MV-4-11 (cell line): ENCODE results near the gene CDCA3.
A peak's percentile ranks its signal among the peaks of the same experiment; 100 is the strongest.

ENCODE experiments used
- DNase-seq: peaks from one replicate; lab custom pipeline; 2025; lab: John Stamatoyannopoulos, UW

The CDCA3 gene

DNA sequence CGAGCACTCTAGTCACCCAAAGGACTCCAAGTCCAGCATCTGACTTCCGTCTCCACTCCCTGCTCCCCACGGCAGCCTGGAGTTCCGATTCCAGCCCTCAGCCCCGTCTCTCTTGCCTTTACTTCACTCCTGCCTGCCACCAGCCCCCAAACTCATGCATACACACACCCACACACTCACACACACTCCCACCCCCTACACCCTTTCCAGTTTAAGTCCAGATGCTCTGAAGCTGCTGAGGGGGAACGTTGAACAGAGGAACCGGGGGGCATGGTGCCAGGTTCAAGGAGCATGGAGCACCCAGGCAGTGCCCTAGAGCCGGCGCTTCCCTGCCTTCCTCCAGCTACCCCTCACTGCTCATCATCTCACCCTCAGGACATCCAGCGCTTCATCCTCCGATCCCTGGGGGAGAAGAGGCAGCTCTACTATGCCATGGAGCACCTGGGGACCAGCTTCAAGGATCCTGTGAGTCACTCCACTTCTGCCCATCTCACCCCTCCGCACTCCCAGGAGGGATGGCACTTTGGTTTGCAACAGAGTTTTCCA is 19.6 kb downstream of the CDCA3 start:
- no peak for DNase-seq

DNA sequence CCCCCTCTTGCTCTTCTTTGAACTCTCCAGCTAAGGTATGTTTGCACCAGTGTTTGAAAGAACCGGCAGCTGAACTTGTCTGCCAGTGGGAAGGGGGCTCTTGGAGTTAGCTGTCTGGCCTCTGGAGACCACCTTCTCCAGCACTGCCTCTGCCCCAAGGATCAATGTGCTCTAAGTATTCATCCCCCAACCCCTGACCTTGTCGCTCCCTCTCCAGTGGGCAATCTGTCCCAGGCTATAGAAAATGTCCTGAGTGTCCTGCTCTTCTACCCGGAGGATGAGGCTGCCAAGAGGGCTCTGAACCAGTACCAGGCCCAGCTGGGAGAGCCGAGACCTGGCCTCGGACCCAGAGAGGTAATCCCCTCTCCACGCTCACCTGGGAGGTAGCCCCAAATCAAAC is 20.1 kb downstream of the CDCA3 start:
- DNase-seq = no peak

- DNase-seq = no peak
These were observed 20.7 kb downstream of the CDCA3 start for GRCh38 chr12:6830286-6830890.

DNA sequence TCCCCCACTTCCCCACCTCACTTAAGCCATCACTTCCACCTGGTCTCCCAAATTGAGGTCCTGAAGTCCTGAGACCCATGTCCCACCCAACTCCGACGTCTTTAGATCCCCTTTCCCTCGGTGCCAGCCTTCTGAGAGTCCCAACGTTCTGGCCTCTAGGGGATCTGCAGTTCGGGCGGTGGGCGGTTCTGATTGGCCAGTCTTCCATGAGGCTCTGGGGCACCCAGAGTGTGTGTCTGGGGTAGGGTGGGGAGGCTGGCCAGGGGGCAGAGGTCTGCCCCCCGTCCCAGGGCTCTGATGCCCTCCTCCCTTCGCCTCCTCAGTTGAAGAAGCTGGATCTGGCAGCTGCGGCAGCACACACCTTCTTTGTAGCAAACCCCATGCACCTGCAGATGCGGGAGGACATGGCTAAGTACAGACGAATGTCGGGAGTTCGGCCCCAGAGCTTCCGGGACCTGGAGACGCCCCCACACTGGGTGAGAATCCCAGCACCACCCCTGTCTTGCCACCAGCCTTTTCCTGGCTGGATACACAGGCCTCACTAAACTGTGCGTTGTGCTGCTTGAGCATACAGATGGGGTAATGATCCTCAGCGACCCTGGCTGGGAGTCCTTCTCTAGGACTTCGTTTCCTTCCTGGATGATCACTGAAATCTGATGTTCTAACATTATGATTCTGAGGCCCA is 21.4 kb downstream of the CDCA3 start:
- DNase-seq = no peak

GRCh38 chr12:6828781-6829535 is 22.1 kb downstream of the CDCA3 start:
- DNase-seq = no peak

- no peak for DNase-seq
These were observed 22.9 kb downstream of the CDCA3 start, which contains the start of gene P3H3 for GRCh38 chr12:6827982-6828780. Gene P3H3, plus strand, starts transcription at chr12:6828407. Its CDS starts 34 bp downstream, at chr12:6828441.

- DNase-seq = no peak
These were observed 23.6 kb downstream of the CDCA3 start for GRCh38 chr12:6827437-6827911.

- DNase-seq = no peak
These were observed 24.2 kb downstream of the CDCA3 start for GRCh38 chr12:6826734-6827436.

GRCh38 chr12:6826125-6826733 is 24.9 kb downstream of the CDCA3 start:
- DNase-seq = no peak

DNA sequence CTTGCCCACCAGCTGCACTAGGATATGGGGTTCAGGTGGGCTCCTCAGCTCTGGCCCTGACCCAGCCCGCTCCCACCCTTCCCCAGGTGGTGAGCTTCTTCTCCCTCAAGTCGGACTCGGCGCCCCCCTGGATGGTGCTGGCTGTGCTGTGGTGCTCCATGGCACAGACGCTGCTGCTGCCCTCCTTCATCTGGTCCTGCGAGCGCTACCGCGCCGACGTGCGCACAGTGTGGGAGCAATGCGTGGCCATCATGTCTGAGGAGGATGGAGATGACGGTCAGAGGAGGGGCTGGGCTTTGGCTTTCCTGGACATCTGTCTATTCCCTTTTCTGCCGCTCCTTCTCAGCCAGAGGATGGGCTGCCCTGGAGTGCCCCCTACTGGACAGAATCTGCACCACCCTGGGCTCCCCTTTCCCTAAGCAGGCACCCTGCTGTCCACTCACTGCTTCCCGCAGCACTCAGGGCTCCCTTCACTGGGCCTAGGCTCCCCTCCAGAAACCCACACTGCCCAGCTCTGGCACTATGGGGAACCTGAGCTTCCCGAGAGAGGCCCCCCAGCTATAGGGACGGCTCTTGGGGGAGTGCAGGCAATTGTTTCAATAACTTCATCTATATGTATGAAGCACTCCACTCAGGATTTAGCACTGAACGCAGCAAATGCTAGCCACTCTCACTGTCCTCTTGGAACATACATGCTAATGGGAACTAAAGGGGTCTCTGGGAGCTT is 25.5 kb downstream of the CDCA3 start:
- DNase-seq = peak; percentile 72

GRCh38 chr12:6824901-6825381 is 26.1 kb downstream of the CDCA3 start:
- no peak for DNase-seq

DNA sequence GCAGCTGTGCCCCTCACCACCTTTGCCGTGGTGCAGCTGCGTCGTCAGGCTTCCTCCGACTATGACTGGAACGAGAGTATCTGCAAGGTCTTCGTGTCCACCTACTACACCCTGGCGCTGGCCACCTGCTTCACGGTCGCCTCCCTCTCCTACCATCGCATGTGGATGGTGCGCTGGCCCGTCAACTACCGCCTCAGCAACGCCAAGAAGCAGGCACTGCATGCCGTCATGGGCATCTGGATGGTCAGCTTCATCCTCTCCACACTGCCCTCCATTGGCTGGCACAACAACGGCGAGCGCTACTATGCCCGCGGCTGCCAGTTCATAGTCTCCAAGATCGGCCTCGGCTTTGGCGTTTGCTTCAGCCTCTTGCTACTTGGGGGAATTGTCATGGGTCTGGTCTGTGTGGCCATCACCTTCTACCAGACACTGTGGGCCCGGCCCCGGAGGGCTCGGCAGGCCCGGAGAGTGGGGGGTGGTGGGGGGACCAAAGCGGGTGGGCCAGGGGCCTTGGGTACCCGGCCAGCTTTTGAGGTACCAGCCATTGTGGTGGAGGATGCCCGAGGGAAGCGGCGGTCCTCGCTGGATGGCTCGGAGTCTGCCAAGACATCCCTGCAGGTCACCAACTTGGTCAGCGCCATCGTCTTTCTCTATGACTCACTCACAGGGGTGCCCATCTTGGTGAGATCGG is 26.9 kb downstream of the CDCA3 start:
- no peak for DNase-seq

DNA sequence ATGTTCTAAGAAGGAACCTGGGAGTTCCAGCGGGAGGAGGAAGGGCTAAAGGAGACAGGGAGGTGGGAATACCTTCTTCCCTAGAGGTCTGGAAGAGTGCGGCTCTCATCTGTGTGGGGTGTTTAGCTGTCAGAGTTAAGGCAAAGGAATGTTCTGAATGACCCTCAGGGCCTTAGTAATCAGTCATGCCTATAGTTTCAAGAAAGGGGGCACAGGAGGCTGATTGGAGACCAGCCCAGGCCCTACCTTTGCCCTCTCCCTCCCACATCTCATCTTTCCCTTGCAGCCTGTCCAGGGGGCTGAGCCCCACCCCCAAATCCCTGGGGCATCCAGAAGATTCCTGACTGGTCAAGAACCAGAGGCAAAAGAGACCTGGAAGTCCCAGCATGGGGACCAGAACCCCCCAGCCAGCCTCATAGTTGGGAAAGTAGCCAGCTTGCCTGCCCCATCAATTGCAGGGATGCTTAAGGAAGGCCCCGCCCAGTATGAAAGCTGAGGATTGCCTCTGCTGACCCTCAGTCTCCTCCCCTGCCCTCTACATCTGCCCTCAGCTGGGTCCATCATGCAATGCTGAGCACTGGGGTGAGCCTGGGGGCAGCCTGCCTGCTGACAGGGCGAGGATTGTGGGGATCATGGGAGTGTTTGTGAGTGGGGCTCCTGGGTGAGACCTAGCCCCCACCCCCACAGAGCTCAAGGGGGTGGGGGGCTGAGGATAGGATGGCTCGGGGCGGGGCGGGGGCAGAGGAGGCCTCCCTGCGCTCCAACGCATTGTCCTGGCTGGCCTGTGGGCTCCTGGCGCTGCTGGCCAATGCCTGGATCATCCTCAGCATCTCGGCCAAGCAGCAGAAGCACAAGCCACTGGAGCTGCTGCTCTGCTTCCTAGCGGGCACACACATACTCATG is 27.7 kb downstream of the CDCA3 start:
- no peak for DNase-seq

GRCh38 chr12:6822426-6823135 is 28.5 kb downstream of the CDCA3 start:
- DNase-seq = no peak

GRCh38 chr12:6821591-6822425 is 29.3 kb downstream of the CDCA3 start, which contains the start of gene GPR162:
Gene GPR162, plus strand, starts transcription at chr12:6821821. Its CDS starts 2,078 bp downstream, at chr12:6823899.
- DNase-seq = no peak

GRCh38 chr12:6820166-6820565 is 30.9 kb downstream of the CDCA3 start:
- DNase-seq = no peak
